ENCODE results near the gene ALDH3A1.

ALDH3A1 gene

GRCh38 chr17:19740933-19741332, 7.2 kb downstream of the ALDH3A1 start:
- no peak for DNase-seq

GRCh38 chr17:19739241-19740201, 8.6 kb downstream of the ALDH3A1 start:
- no peak for DNase-seq

GRCh38 chr17:19738757-19739156, 9.3 kb downstream of the ALDH3A1 start:
- no peak for DNase-seq

GRCh38 chr17:19738073-19738449, 10.0 kb downstream of the ALDH3A1 start:
- no peak for DNase-seq

GRCh38 chr17:19737305-19738072, 10.6 kb downstream of the ALDH3A1 start:
- no peak for DNase-seq

DNA sequence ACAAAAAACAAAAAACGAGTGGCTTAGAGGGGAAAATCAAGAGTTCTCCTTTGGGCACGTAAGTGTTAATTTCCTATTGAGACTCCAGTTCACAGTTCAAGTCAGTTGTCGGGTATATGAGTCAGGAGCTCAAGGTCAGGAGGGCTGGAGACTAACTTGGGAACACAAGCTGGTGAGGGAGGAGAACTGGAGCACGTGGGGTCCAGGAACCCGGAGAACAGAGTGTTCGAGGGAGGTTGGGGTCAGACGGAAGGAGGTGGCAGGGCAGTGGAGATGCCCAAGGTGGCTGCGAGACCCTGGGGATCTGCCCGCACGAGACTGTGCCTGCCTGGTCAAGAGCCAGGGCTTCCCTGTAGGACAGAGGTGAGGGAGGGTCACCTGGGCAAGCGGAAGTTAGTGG, 12.0 kb downstream of the ALDH3A1 start:
- DNase-seq: no peak

DNA sequence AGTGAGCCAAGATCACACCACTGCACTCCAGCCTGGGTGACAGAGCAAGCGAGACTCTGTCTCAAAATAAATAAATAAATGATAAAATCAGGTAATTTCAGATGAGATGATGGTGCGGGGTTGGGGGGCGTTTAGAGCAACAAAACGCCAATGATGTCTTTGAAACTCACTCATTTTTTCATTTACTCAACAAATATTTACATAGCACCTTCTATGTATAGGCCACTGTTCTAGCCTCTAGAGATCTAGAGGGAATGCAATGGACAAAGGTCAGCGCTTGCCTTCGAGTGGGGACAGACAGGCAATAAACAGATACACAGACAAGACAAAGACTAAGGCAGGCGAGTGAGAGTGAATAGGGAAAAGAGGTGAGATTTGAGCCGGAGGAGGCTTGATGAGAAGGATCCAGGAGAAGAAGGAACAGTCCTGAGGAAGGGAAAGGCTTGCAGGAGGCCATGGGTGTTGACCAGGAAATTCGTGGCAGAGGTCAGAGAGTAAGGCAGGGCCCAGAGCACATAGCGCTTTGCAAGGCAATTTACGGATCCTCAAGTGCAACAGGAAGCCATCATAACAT, 14.1 kb downstream of the ALDH3A1 start:
- DNase-seq: no peak

- no peak for DNase-seq
Measured at GRCh38 chr17:19731626-19732025, 16.5 kb downstream of the ALDH3A1 start.

GRCh38 chr17:19730843-19731242, 17.3 kb downstream of the ALDH3A1 start:
- peak; percentile 32 for DNase-seq

GRCh38 chr17:19729900-19730299, 18.2 kb downstream of the ALDH3A1 start:
- DNase-seq: no peak

- peak; percentile 69 for DNase-seq
Measured at GRCh38 chr17:19728084-19728495, 20.0 kb downstream of the ALDH3A1 start.

- peak; percentile 15 for DNase-seq
Measured at GRCh38 chr17:19727501-19728078, 20.5 kb downstream of the ALDH3A1 start.

DNA sequence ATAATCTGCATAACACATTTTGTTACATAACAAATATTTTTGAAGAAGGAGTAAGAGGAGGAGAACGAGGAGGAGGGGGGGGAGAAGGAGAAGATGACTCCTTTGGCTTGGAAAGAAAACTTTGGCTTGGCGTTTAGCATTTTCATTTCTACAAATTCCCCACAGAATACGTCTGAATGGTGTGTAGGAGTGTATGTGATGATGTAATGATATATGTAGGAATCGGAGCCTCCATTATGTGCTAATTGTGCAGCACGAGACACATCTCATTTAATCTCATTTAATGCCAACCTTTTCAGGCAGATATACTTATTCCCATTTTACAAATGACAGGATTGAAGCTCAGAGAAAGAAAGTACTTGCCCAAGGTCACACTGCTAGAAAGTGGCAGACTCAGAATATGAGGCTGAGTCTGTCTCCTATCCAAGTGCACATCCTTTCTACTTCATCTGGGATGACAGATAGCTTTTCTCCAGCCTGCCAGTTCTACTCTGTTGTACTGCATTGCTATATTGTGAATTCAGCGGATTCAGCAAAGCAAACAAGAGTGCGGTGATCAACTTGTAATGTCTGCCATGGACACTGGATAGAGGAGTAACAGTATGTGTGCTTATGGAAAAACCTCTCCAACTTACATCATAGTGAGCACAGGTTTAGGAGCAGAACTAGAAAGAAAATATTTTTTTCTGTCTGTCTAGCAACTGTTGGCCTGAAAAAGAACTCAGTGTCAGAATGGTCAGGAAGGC, 21.3 kb downstream of the ALDH3A1 start:
- no peak for DNase-seq

DNA sequence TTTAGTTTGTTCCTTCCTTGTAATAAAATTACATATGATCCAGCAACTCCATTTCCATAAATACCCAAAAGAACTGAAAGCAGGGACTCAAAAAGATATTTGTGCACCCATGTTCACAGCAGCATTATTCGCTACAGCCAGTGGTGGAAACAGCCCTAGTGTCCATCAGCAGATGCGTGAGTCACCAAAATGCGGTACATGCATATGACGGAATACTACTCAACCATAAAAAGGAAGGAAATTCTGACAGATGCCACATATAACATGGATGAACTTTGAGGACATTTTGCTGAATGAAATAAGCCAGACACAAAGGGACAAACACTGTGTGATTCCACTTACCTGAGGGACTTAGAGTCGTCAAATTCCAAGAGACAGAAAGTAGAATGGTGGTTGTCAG, 22.6 kb downstream of the ALDH3A1 start:
- DNase-seq: peak; percentile 10

DNA sequence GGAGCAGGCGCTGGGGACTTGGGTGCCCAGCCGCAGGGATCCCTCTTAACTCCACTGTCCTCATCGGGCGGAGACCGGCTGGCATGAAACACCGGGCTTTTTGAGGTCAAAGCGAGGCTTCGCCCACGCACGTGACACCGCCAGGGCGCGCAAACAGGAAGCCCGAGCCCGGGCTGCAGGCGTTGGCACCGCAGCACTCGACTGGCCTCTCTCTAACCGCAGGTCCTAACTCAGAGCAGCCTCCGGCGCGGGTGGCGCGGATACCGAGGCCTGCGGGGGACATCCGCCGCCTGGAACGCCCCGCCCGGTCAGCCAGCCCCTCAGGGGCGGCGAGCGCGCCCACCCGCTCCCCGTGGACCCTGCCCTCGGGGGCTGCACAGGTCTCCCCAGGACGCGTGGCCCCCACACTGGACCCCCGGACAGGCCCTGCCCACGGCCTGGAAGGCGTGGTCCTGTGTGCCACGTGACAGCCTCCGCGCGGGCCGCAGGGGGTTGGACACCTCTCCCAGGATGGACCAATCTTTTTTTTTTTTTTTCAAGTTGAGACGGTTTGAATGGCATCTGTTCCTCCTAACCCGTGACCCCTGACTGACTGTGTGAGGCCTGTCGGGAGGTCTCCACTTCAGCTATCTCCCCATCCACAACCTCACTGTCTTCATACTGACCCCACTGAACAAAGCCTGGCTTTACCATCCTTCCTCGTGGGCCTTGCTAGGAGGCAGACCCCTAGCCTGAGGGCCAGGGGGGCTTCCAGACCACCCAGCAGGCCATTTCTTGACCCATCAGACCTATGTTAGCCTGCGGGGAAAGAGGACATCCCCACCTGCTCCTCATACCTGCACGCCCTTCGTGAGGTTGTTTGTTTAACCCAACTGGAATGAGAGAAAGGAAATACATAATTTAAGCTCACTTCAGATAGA, 23.3 kb downstream of the ALDH3A1 start:
- DNase-seq: peak; percentile 71

DNA sequence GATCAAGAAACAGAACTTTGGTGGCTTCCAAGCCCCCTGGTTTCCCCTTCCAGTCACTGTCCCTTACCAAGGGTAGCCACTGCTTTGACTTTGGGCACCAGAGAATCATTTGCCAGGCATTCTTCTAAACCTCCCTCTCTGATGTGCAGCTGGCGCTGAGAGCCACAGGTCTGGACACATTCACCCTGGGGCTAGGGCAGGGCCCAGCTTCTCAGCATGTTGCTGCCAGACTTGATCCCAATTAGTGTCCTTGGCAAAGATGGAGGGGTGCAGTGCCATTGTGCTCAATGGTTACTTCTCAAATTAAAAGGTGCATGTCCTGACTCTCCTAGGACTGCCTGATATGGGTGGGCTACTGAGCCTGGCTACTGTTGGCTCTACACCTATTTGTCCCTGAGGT, 24.1 kb downstream of the ALDH3A1 start:
- no peak for DNase-seq

GRCh38 chr17:19720631-19721426, 27.3 kb downstream of the ALDH3A1 start:
- no peak for DNase-seq

DNA sequence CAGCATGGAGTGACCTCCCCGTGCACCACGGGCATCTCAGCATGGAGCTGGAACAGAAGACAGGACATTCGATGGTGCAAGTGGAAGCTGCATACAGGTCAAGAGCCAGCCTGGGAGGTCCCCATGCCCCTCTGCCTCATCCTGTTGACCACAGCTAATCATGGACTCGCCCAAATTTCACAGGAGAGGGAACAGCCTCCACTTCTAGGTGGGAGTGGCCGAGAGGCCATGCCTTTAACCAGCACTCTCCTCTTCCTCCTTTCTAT, 28.0 kb downstream of the ALDH3A1 start:
- DNase-seq: peak; percentile 52

DNA sequence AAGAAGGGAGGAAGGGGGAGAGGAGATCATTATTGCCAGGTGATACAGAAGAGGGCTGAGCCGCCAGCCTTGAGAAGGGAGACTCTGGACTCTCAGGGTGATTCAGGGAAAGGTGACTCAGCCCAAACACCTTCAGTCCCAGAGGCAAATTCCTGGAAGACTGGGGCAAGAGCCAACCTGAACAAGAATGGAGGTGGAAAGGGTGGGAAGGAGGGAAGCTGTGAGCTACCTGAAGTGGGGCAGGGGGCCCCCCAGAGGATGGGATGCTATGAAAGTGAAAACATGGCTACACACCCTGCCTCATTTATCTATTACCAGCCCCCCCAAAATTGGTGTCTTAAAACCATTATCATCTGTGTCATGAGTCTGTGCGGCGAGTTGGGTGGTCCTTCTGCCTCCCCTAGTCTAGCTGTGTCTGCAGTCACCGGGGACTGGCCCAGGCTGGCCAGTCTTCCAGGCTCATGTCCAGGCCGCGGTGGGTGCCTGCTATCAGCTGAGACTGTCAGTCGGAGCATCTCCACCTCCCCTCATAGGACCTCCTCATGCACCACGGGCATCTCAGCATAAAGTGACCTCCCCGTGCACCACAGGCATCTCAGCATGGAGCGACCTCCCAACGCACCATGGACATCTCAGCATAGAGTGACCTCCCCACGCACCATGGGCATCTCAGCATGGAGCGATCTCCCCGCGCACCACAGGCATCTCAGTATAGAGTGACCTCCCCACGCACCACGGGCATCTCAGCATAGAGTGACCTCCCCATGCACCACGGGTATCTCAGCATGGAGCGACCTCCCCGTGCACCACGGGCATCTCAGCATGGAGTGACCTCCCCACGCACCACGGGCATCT, 28.5 kb downstream of the ALDH3A1 start:
- DNase-seq: no peak
